M059J (cell line): ENCODE data around the gene BUD13. TPM values are rescaled to one million over a fixed set of nuclear protein-coding genes. Genes with fewer than 3 reads are reported as not detected.

Experiments used
- DNase-seq: peaks from one replicate; pipeline ENCODE4 v3.0.0-alpha.2; 2012; ENCODE audit warnings: low read depth
- total RNA-seq: library from RNA; depleted of rRNA; stranded (reverse); fragments of >200 nt; shearing (Covaris generic); gene quantifications from 2 replicates; pipeline ENCODE4 v1.2.3, GENCODE V29; 2014; rRNA removed

BUD13 gene
- total RNA-seq, 1 experiment from 2014 or later = 26.4 TPM

GRCh38 chr11:116720895-116721294, 51.9 kb downstream of the BUD13 start:
- no peak for DNase-seq

DNA sequence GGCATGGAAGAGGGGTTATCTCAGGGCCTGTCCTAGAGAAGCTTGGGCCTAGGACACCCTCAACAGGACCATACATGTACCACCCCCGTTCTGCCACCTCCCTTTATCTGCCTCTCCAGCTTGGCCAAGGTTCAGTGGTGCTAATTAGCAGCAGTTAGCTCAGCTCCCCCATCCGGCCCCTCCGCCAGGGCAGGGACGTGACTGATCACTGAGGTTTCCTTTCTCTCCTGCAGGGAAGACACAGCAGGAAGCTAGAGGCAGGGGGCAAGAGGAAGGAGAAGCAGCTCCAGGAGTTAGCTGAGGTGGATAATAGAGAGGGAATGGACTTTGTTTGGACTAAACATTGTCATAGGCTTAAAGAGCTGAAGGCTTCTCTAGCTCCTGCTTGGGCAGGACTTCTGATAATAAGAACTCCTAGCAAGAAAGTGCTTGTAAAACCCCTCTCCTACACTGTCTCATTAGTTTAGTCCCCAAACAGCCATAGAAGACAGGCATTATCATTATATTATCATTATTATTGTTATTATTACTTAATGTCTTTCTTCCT, 53.8 kb downstream of the BUD13 start:
- no peak for DNase-seq

- DNase-seq = no peak
Observed at GRCh38 chr11:116716621-116717020, 56.2 kb downstream of the BUD13 start.

DNA sequence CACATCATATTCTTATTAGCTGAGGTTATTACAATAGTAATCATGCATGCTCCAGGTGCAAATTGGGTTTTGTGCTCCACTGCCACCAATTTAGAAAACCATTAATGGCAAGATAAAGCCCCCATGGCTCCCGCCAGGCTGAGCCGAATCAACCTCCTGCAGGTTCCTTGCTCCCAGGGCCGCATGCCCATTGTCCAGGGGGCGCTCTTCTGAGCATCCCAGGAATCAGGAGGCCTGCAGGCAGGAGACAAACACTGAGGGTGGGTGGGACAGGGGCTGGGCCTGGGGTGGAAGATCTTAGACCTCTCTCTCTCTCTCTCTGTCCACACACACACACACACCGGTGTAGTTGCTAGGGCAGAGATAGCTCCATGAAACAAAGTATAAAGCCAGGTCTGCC, 57.4 kb downstream of the BUD13 start:
- DNase-seq = no peak

DNA sequence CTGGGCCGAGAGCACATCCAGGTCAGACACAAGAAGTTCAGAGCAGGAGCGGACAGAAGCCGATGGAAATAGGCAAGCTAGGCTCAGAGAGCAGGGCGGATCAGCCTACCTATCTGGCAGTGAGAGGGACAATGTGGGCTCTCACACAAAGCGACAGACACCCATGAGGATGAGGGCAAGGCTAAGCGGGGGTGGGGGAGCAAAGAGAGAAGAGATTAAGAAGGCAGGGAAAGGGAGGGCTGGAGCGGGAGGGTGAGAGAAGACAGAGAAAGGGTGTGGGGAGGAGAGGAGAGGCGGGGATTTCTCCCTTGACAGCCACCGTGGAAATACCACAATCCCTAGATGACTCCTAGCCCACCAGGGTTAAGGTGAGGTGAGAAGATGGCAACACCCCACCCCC, 57.9 kb downstream of the BUD13 start:
- no peak for DNase-seq

DNA sequence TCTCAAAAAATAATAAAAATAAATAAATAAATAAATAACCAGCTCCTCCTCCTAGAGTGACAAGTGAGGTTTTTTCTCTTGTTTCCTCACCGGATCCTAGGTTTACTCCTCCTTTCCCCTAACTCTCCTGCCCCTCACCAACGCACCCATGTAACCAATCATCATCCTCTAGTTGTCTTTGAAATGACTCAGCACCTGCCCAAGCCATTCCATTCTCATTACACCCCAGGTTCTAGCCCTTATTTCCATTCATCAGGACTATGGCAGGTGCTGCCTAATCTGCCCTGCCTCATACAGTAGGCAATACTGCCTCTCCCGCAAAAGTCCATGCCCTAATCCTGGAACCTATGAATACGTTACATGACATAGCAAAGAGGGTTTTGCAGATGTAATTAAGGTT, 60.4 kb downstream of the BUD13 start:
- DNase-seq = no peak

DNA sequence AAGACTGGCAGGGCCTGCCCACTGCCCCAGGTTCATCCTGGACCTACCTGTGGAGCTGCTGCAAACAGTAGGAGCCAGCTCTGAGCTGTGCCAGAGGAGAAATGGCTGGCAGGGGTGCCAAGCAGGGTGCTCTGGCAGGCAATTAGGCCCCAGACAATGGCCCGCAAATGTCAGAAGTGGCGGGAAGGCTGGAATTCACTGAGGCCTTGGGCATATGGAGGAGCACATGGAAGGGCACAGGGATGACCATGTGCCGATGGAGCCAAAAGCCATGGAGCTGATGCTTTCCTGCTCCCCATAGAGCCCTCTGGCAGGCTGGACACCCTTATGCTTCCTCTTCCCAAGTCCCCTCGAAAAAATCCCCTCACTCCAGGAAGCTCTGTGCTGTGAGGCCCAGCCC, 62.0 kb downstream of the BUD13 start:
- no peak for DNase-seq

GRCh38 chr11:116710001-116710674, 62.6 kb downstream of the BUD13 start:
- no peak for DNase-seq

GRCh38 chr11:116707746-116708145, 65.0 kb downstream of the BUD13 start:
- no peak for DNase-seq

DNA sequence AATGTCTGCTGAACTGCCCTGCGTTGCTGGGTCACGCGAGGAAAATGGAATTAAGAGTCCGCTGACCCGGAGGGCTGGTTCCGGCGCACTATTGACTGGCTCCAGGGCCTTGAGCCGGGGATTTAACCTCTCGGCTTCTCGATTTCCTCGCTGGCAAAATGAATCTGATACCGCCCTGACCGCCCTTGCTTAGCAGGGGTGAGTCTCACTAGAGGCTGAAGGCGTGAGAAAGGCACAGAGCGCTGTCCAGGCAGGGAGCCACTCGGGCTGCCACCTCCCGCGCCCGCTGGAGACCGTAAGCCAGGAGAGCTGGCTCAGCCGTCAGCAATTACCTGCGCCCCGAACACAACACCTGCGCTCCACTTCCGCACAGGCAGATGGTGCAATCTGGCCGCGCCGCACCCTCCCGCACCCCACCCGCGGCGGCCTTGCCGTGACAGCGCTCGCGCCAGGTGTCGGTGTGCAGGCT, 65.6 kb downstream of the BUD13 start:
- DNase-seq = no peak

DNA sequence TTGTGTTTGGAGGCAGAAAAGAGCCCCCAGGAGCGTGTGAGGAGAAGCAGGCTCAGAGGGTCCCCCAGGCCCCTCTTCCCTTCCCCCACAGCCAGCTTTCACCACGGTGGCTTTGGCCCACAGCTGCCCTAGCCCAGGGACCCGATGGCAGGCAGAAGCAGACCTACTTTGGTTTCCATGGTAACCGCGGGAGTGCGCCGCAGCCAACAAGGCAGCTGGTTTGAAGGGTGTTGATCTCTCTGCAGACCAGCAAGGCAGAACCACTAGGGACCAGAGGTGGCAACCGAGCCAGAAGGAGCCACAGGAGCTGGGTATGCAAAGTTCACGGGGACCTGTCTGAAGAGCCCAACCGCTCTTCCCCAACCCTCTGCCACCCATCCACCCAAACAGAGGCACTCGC, 69.4 kb downstream of the BUD13 start:
- peak; percentile 20 for DNase-seq

DNA sequence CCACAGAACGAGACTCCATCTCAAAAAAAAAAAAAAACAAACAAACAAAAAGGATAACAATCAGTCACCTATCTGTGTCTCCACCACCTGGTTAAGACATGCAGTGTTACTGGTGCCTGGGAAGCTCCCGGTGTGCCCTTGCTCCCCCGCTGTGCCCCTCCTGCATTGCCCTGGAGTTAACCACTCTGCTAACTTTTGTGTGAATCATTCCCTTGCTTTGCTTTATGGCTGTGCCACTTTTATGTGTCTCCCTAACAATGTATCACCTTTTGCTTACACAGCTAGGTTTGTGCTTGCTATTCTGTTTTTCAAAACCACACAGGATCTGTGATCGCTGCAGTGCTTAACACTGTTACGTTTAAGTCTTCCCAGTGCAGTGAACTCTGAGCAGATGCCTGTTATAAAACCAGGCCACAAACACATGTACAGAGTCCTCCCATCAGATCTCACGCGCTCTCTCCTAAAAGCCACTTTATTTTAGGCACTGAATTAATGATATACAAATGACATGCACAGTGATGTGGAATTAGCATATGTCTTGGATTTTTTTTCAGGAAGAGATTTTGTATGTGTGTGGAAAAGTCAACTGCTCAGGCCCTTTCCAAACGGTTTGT, 69.9 kb downstream of the BUD13 start:
- DNase-seq = no peak

GRCh38 chr11:116701876-116702275, 70.9 kb downstream of the BUD13 start:
- no peak for DNase-seq

- no peak for DNase-seq
Observed at GRCh38 chr11:116701297-116701801, 71.4 kb downstream of the BUD13 start.

DNA sequence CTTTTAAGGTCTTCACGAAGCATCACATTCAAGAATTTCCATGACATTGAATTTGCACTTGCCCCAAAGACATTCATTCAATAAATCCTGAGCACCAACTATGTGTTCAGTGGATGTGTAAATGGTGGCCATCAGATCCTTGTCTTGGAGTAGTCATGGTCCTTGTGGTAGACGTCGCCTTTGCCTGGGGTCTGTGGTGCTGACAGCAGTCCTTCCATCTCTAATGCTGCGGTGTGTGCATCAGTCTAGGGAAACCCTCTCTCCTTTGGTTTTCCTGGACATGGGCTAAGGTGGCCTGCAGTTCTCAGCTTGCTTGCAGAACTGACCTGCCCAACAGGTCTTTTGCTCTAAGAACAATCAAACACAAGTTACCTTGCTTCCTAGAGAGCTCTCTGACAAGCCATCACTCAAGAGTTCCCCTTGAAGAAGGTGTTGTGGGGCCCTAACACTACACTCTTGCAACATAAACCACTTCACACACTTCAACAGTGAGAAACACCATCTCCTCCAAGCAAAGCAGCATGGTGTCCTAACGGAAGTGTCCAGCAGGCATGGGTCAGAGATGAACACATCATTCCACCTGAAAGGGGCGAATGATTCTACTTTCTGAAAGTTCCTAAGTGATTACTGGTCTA, 72.1 kb downstream of the BUD13 start:
- no peak for DNase-seq

Other genes starting within 250 kb of the BUD13 start
- 59.8 and 98.2 TPM in 2 replicates for gene ZPR1, start 15.0 kb upstream of the BUD13 start, total RNA-seq
- gene APOA5, start 18.9 kb upstream of the BUD13 start, total RNA-seq = not detected in 2 replicates
- gene APOA4, start 50.3 kb upstream of the BUD13 start, total RNA-seq = not detected in 2 replicates
- not detected in 2 replicates for gene APOC3, start 56.9 kb upstream of the BUD13 start, total RNA-seq
- not detected in 2 replicates for gene APOA1, start 64.6 kb upstream of the BUD13 start, total RNA-seq